ENCODE data around the gene GUCA2A. TPM values are rescaled to one million over a fixed set of nuclear protein-coding genes. Genes with fewer than 3 reads are reported as not detected.

The GUCA2A gene
- total and polyA plus RNA-seq, 2 of the 13 experiments (the other 11 are each of a cell fraction or from before 2014, with no cell fraction given) = not detected

DNA sequence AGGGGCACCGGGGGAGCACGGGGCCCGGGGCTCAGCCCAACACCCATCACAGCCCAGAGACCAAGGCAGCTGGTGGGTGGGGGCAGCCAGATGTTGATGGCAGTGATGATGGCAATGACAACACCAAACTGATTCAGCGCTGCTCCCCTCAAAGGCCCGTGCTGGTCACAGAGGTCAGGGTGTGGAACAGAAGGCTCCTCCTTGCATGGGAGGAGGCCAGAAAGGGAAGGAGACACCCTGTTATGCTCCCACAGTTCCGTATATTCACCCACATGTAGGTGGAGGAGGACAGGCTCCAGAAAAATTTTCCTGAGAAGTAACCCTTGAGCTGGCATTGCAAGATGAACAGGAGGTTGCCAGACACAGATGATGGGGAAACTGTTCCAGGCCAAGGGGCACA is 10.9 kb downstream of the GUCA2A start:
- H3K4me3 ChIP-seq (replicated peaks in 1 of 3; ENCODE audit: insufficient read depth in 1 of 3, low read depth in 2 of 3, low read length in 3 of 3) = no peak overlapping the region
- H3K4me1 ChIP-seq (ENCODE audit: insufficient read depth, low read length) = peaks cover 10% of the 10 kb centered on the region; the same call in 1 of the 2 replicates
- DNase-seq (ENCODE audit: low spot score) = no peak
- H2AFZ ChIP-seq (ENCODE audit: low read length) = no peak overlapping the region
- no peaks in the 10 kb centered on the region for H4K20me1 ChIP-seq (ENCODE audit: insufficient read depth, low read length)
- H3K79me2 ChIP-seq (ENCODE audit: insufficient read depth, low read length) = no peaks in the 10 kb centered on the region
- intact Hi-C loops (cut with micrococcal nuclease; ENCODE audit: unreplicated experiment) (no loop called here), in situ Hi-C loops (cut with HindIII; ENCODE audit: extremely low pct_ligation_motif_present, low pct_unique_long_range_greater_than_20kb) (no loop called here)
- ChIA-PET CTCF (ENCODE audit: low intra/inter-chr PET ratio, low total read pairs) (no interaction called here), POLR2A (no interaction called here)
- H3K9me3 ChIP-seq (ENCODE audit: low read length) = no peaks in the 10 kb centered on the region
- FAIRE-seq = no peak
- TF ChIP-seq ZNF660 (CRISPR knock-in tag; IDR thresholded peaks at IDR 0.05; ENCODE audit: borderline replicate concordance, low read depth) = no peak
- TF ChIP-seq, protein P1, sequence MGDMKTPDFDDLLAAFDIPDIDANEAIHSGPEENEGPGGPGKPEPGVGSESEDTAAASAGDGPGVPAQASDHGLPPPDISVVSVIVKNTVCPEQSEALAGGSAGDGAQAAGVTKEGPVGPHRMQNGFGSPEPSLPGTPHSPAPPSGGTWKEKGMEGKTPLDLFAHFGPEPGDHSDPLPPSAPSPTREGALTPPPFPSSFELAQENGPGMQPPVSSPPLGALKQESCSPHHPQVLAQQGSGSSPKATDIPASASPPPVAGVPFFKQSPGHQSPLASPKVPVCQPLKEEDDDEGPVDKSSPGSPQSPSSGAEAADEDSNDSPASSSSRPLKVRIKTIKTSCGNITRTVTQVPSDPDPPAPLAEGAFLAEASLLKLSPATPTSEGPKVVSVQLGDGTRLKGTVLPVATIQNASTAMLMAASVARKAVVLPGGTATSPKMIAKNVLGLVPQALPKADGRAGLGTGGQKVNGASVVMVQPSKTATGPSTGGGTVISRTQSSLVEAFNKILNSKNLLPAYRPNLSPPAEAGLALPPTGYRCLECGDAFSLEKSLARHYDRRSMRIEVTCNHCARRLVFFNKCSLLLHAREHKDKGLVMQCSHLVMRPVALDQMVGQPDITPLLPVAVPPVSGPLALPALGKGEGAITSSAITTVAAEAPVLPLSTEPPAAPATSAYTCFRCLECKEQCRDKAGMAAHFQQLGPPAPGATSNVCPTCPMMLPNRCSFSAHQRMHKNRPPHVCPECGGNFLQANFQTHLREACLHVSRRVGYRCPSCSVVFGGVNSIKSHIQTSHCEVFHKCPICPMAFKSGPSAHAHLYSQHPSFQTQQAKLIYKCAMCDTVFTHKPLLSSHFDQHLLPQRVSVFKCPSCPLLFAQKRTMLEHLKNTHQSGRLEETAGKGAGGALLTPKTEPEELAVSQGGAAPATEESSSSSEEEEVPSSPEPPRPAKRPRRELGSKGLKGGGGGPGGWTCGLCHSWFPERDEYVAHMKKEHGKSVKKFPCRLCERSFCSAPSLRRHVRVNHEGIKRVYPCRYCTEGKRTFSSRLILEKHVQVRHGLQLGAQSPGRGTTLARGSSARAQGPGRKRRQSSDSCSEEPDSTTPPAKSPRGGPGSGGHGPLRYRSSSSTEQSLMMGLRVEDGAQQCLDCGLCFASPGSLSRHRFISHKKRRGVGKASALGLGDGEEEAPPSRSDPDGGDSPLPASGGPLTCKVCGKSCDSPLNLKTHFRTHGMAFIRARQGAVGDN (CRISPR knock-in tag; IDR thresholded peaks at IDR 0.05) = peak; percentile 4; the same call in 1 of the 2 replicates
- no peaks in the 10 kb centered on the region for H3K36me3 ChIP-seq (replicated peaks in 1 of 2; ENCODE audit: control insufficient read depth in 1 of 2, insufficient read depth in 2 of 2, low read length in 2 of 2)
- no peak overlapping the region for H3K9ac ChIP-seq (ENCODE audit: insufficient read depth, low read depth, low read length)
- peaks cover 5 to 28% of the 10 kb centered on the region in 2 experiments; a peak in 3 of 5 replicates for H3K27me3 ChIP-seq (ENCODE audit: control insufficient read depth in 1 of 2, insufficient read depth in 2 of 2, low read length in 2 of 2)
- no TSS peak for BruUV-seq (replicated peaks)
- WGBS (ENCODE audit: low lambda C conversion rate) = 0% methylated on average over 5 of the region's 6 CpGs
- no peak for ATAC-seq
- H3K27ac ChIP-seq (ENCODE audit: extremely low read length, insufficient read depth, low read length) = no peak overlapping the region
- 0 out of 2 replicates have a peak overlapping the region, but pooled peaks have one; percentile 36 for H3K4me2 ChIP-seq (ENCODE audit: low read depth, low read length)

All from HepG2 (cell line).